IMR-90 (cell line): ENCODE data around the gene PPP2R1B. TPM values are rescaled to one million over a fixed set of nuclear protein-coding genes. Genes with fewer than 3 reads are reported as not detected.

Experiments used
- ATAC-seq: fragments of 200-7000 bp; cut with Tn5 transposase; 2 replicates; pipeline ENCODE4 v1.9.1; 2020; ENCODE audit warnings: low read depth, mild to moderate bottlenecking, moderate library complexity
- BruUV-seq: library from RNA; stranded (reverse); fragments of 400-500 nt; replicated peaks from 2 replicates; lab custom pipeline; 2021; lab: Mats Ljungman, UMichigan
- CTCF ChIA-PET: fragments of 300-600 bp; formaldehyde crosslinking; extraction: SDS; loops from one replicate; lab custom pipeline; 2021; ENCODE audit warnings: antibody characterized with exemption; lab: Yijun Ruan, JAX
- POLR2A ChIA-PET: fragments of 300-600 bp; sonication (Branson Sonifier 250); formaldehyde crosslinking; loops from one replicate; lab custom pipeline; 2022; ENCODE audit warnings: antibody characterized with exemption; ENCODE audit not compliant: unreplicated experiment; lab: Charles Lee
- DNase-seq: peaks from one replicate; pipeline ENCODE4 v3.0.0; 2013
- H2AFZ ChIP-seq: replicated peaks from 2 replicates; pipeline ENCODE3; 2013; ENCODE audit warnings: low read length, mild to moderate bottlenecking; ENCODE audit not compliant: poor library complexity
- H2AK5ac ChIP-seq: 2 replicates; pipeline ENCODE4 v1.6.1; 2013; ENCODE audit warnings: low read depth, low read length, inconsistent platforms
- H2AK9ac ChIP-seq: replicated peaks from 2 replicates; pipeline ENCODE3; 2013; ENCODE audit warnings: mild to moderate bottlenecking, low read depth, low read length, moderate library complexity; ENCODE audit not compliant: poor library complexity
- H2BK120ac ChIP-seq: 2 replicates; pipeline ENCODE4 v1.6.1; 2013; ENCODE audit warnings: low read depth, low read length, inconsistent platforms
- H2BK15ac ChIP-seq: 3 replicates; pipeline ENCODE4 v1.6.1; 2013; ENCODE audit warnings: low read depth, low read length, inconsistent platforms
- H2BK20ac ChIP-seq: 2 replicates; pipeline ENCODE4 v1.6.1; 2013; ENCODE audit warnings: low read depth, mild to moderate bottlenecking, inconsistent platforms, low read length, moderate library complexity
- H2BK5ac ChIP-seq: 2 replicates; pipeline ENCODE4 v1.6.1; 2013; ENCODE audit warnings: mild to moderate bottlenecking, low read depth, low read length, inconsistent platforms; ENCODE audit not compliant: poor library complexity, severe bottlenecking
- H3K14ac ChIP-seq: replicated peaks from 2 replicates; pipeline ENCODE4 v1.6.1; 2013; ENCODE audit warnings: low read depth, low read length, inconsistent platforms
- H3K18ac ChIP-seq: 2 replicates; pipeline ENCODE4 v1.6.1; 2013; ENCODE audit warnings: low read depth, low read length, control low read depth
- H3K23ac ChIP-seq: 2 replicates; pipeline ENCODE4 v1.6.1; 2013; ENCODE audit warnings: low read depth, low read length, inconsistent platforms
- H3K27ac ChIP-seq: 2 replicates; pipeline ENCODE4 v1.5.1; 2013; ENCODE audit warnings: mild to moderate bottlenecking, control low read depth, low read length; ENCODE audit not compliant: insufficient read depth
- H3K27me3 ChIP-seq: 2 replicates; pipeline ENCODE4 v1.6.1; 2013; ENCODE audit warnings: low read length; ENCODE audit not compliant: control insufficient read depth, insufficient read depth
- H3K36me3 ChIP-seq: 2 replicates; pipeline ENCODE4 v1.6.1; 2013; ENCODE audit warnings: low read length, mixed read lengths; ENCODE audit not compliant: control insufficient read depth, insufficient read depth
- H3K4ac ChIP-seq: 2 replicates; pipeline ENCODE4 v1.6.1; 2013; ENCODE audit warnings: low read depth, low read length, inconsistent platforms
- H3K4me1 ChIP-seq: 2 replicates; pipeline ENCODE4 v1.6.1; 2013; ENCODE audit warnings: low read length, mixed read lengths; ENCODE audit not compliant: control insufficient read depth, insufficient read depth
- H3K4me2 ChIP-seq: 2 replicates; pipeline ENCODE4 v1.6.1; 2013; ENCODE audit warnings: low read depth, mild to moderate bottlenecking, control low read depth, low read length, moderate library complexity
- H3K4me3 ChIP-seq: 2 replicates; pipeline ENCODE4 v1.5.1; 2013; ENCODE audit warnings: low read depth, mild to moderate bottlenecking, control low read depth, low read length, moderate library complexity; ENCODE audit not compliant: insufficient read depth
- H3K56ac ChIP-seq: 2 replicates; pipeline ENCODE4 v1.6.1; 2013; ENCODE audit warnings: low read length, inconsistent platforms; ENCODE audit not compliant: insufficient read depth; ENCODE audit errors: extremely low read depth
- H3K79me1 ChIP-seq, 2 experiments: 2 replicates each; pipeline ENCODE4 v1.6.1; 2013; ENCODE audit warnings: low read length in 2 of 2, inconsistent platforms in 1 of 2, low read depth in 1 of 2
- H3K9ac ChIP-seq: 2 replicates; pipeline ENCODE4 v1.6.1; 2013; ENCODE audit warnings: low read depth, low read length, control low read depth
- H3K9me1 ChIP-seq: 2 replicates; pipeline ENCODE4 v1.6.1; 2013; ENCODE audit warnings: low read length, inconsistent platforms; ENCODE audit not compliant: insufficient read depth
- H3K9me3 ChIP-seq: 2 replicates; pipeline ENCODE4 v1.6.1; 2013; ENCODE audit warnings: low read length; ENCODE audit not compliant: control insufficient read depth, insufficient read depth
- H4K20me1 ChIP-seq: 2 replicates; pipeline ENCODE4 v1.6.1; 2013; ENCODE audit warnings: low read length, inconsistent platforms; ENCODE audit not compliant: insufficient read depth
- H4K5ac ChIP-seq: 2 replicates; pipeline ENCODE4 v1.6.1; 2013; ENCODE audit warnings: mild to moderate bottlenecking, low read depth, low read length, control low read depth
- H4K8ac ChIP-seq, 2 experiments: 2 replicates each; pipeline ENCODE4 v1.6.1; 2013; ENCODE audit warnings: low read depth in 2 of 2, low read length in 2 of 2, control low read depth in 1 of 2, inconsistent platforms in 1 of 2
- H4K91ac ChIP-seq: 2 replicates; pipeline ENCODE4 v1.6.1; 2013; ENCODE audit warnings: low read depth, low read length, inconsistent platforms; ENCODE audit not compliant: insufficient read depth
- ELK1 ChIP-seq: fragments of 150-350 bp; IDR thresholded peaks from 2 replicates; pipeline ENCODE4 v1.6.1; 2016; ENCODE audit warnings: low read depth, mild to moderate bottlenecking, low read length, moderate library complexity, borderline replicate concordance
- RAD21 ChIP-seq: IDR thresholded peaks from 2 replicates; pipeline ENCODE4 v1.6.1; 2012; ENCODE audit warnings: low read length, improper control_type of control experiment
- WGBS, 2 experiments: methylation state at CpG; one replicate each; pipeline versions ENCODE4 v1.1.5 to v1.1.7; 2013; ENCODE audit warnings: missing lambda C conversion rate in 2 of 2; ENCODE audit not compliant: insufficient read length in 1 of 2; ENCODE audit errors: extremely low coverage in 2 of 2; 5-methylcytosine and 5-hydroxymethylcytosine counted together
- dilution Hi-C: fragments of 300-500 bp; cut with HindIII; formaldehyde crosslinking; loops from one replicate; pipeline ENCODE4 v1.14.3; 2018; ENCODE audit warnings: low sequenced_read_pairs; ENCODE audit not compliant: unreplicated experiment
- in situ Hi-C: fragments of 300-500 bp; cut with MboI; formaldehyde crosslinking; loops from 3 replicates; pipeline ENCODE4 v1.14.3; 2019; ENCODE audit warnings: low sequenced_read_pairs, inconsistent platforms, mixed read lengths
- intact Hi-C: fragments of 100-400 bp; cut with micrococcal nuclease; formaldehyde crosslinking; loops from 2 replicates; pipeline ENCODE4 v1.10.0; 2022
- polyA plus RNA-seq, 3 experiments: library from polyadenylated mRNA; depleted of rRNA; stranded (reverse); fragments of >200 nt; gene quantifications; 2 replicates each; pipeline ENCODE4 v1.2.3, GENCODE V29; 2012; ENCODE audit warnings: low replicate concordance in 1 of 3
- total RNA-seq: library from RNA; depleted of rRNA; stranded (reverse); fragments of >200 nt; gene quantifications from 2 replicates; pipeline ENCODE4 v1.2.3, GENCODE V29; 2012

Gene PPP2R1B
- total and polyA plus RNA-seq, 2 of the 4 experiments (the other 2 are of a cell fraction) = 23.0 to 62.9 TPM

GRCh38 chr11:111765320-111765983 is 737 bp downstream of the PPP2R1B start:
- H2BK15ac ChIP-seq = no peak overlapping the region
- H4K8ac ChIP-seq = peak overlapping the region in 1 of 2 experiments; percentile 33; a peak in 2 of 4 replicates
- H3K27me3 ChIP-seq = no peaks in the 10 kb centered on the region
- H3K4me3 ChIP-seq = peak overlapping the region; percentile 83
- dilution Hi-C loops = no loop called here
- no peak overlapping the region for H4K5ac ChIP-seq
- peak overlapping the region; percentile 96 for H2AFZ ChIP-seq
- POLR2A ChIA-PET = no interaction called here
- H4K91ac ChIP-seq = peak overlapping the region; percentile 19; the same call in 1 of the 2 replicates
- ATAC-seq = peak; percentile 47
- H3K9ac ChIP-seq = peak overlapping the region; percentile 95
- TF ChIP-seq RAD21 (no peak), ELK1 (no peak)
- H3K9me1 ChIP-seq = peaks cover 3% of the 10 kb centered on the region; the same call in 1 of the 2 replicates
- H3K18ac ChIP-seq = peak overlapping the region; percentile 37
- peaks cover 25 to 53% of the 10 kb centered on the region in 2 experiments for H3K79me1 ChIP-seq
- H2AK9ac ChIP-seq = peak overlapping the region; percentile 86
- H3K36me3 ChIP-seq = peaks cover 26% of the 10 kb centered on the region
- in situ Hi-C loops = no loop called here
- H3K56ac ChIP-seq = peak overlapping the region; percentile 93
- H3K23ac ChIP-seq = peak overlapping the region; percentile 85; the same call in 1 of the 2 replicates
- intact Hi-C loops = no loop called here
- peak overlapping the region; percentile 84 for H3K4me2 ChIP-seq
- BruUV-seq = no TSS peak
- H2BK20ac ChIP-seq = no peak overlapping the region
- DNase-seq = no peak
- WGBS, 2 experiments = 2% methylated on average over 20 of the region's 28 CpGs; no CpG with 5 or more reads in 1 of the 2 experiments
- no peak overlapping the region for H2BK120ac ChIP-seq
- peaks cover 4% of the 10 kb centered on the region for H4K20me1 ChIP-seq
- CTCF ChIA-PET = interaction anchor here (0.7 to 1.2 kb wide), 4 partner anchors 11 to 179 kb away, joined by 3 to 9 read pairs (median 4); no protein-coding TSS in a partner anchor
- peak overlapping the region; percentile 96 for H3K14ac ChIP-seq
- 0 out of 2 replicates have a peak overlapping the region, but pooled peaks have one; percentile 42 for H2AK5ac ChIP-seq
- H2BK5ac ChIP-seq = peak overlapping the region; percentile 71
- H3K4ac ChIP-seq = peak overlapping the region; percentile 80
- no peaks in the 10 kb centered on the region for H3K9me3 ChIP-seq
- H3K27ac ChIP-seq = peak overlapping the region; percentile 90
- peaks cover 8% of the 10 kb centered on the region; the same call in 1 of the 2 replicates for H3K4me1 ChIP-seq
